ENCODE data around the gene DNAJA2. TPM values are rescaled to one million over a fixed set of nuclear protein-coding genes. Genes with fewer than 3 reads are reported as not detected.
"Not testable (repeated sequence)": the region's sequence is repeated elsewhere in the genome, so short reads cannot be mapped to it uniquely, and the experiment has no call there.

The DNAJA2 gene
- total RNA-seq, 1 donor from 2014 or later = 65.3 TPM

DNA sequence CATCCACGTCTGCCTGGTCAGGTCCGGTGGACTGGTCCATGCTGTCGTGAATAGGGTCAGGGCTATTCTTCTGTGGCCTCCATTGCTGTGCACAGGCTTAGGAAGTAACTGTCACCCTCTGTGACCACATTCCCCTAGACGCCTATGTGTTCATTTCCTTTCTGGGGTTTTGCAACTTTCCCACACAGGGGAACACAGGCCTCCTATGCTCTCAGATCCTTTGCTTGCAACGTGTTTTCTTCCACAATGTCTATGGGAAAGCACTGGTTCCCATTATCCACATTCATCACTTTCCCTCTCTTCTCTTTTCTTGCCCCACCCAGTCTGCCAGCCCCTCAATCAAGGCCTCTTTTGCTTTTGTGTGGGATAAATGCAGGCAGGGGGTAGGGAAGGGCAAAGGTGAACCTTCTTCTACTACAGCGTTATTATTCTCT, 43.2 kb upstream of the DNAJA2 start:
- TF ChIP-seq, protein P1, sequence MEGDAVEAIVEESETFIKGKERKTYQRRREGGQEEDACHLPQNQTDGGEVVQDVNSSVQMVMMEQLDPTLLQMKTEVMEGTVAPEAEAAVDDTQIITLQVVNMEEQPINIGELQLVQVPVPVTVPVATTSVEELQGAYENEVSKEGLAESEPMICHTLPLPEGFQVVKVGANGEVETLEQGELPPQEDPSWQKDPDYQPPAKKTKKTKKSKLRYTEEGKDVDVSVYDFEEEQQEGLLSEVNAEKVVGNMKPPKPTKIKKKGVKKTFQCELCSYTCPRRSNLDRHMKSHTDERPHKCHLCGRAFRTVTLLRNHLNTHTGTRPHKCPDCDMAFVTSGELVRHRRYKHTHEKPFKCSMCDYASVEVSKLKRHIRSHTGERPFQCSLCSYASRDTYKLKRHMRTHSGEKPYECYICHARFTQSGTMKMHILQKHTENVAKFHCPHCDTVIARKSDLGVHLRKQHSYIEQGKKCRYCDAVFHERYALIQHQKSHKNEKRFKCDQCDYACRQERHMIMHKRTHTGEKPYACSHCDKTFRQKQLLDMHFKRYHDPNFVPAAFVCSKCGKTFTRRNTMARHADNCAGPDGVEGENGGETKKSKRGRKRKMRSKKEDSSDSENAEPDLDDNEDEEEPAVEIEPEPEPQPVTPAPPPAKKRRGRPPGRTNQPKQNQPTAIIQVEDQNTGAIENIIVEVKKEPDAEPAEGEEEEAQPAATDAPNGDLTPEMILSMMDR (conservative IDR thresholded peaks at IDR 0.05) = no peak
- Mint-ChIP-seq H3K27ac (ENCODE audit: unreplicated experiment) (peak overlapping the region; percentile 48), H3K4me3 (no peak overlapping the region), H3K9me3 (no peaks in the 10 kb centered on the region), H3K4me1 (peaks cover 12% of the 10 kb centered on the region), H3K36me3 (ENCODE audit: low read depth) (no peaks in the 10 kb centered on the region), H3K27me3 (ENCODE audit: low read depth) (no peaks in the 10 kb centered on the region)
- DNase-seq (ENCODE audit: low read depth, low spot score) = no peak

DNA sequence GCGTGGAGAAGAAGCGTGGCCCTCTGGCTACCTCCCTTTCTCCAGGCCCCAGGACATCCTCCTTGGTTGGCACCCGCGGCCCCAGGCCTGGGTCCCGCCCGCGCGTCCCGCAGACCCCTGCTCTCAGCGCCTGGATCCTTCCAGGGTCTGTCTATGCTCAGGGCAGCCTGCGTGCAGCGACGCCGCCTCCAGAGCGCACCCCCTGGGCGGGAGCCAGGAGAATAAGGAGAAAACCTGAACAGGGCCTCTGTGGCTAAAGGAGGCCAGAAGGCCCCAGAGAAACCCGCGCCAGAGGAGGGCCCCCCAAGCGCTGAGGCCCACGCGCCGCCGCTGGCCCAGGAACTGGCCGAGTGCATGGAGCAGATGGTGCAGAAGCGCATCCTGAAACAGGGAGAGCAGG, 40.4 kb upstream of the DNAJA2 start:
- DNase-seq (ENCODE audit: low read depth, low spot score) = no peak
- H3K9me3 Mint-ChIP-seq = no peaks in the 10 kb centered on the region
- H3K27ac Mint-ChIP-seq (ENCODE audit: unreplicated experiment) = no peak overlapping the region
- peaks cover 12% of the 10 kb centered on the region for H3K4me1 Mint-ChIP-seq
- H3K27me3 Mint-ChIP-seq (ENCODE audit: low read depth) = no peaks in the 10 kb centered on the region
- H3K36me3 Mint-ChIP-seq (ENCODE audit: low read depth) = no peaks in the 10 kb centered on the region
- no peak overlapping the region for H3K4me3 Mint-ChIP-seq
- TF ChIP-seq, protein P1 (conservative IDR thresholded peaks at IDR 0.05) = no peak

DNA sequence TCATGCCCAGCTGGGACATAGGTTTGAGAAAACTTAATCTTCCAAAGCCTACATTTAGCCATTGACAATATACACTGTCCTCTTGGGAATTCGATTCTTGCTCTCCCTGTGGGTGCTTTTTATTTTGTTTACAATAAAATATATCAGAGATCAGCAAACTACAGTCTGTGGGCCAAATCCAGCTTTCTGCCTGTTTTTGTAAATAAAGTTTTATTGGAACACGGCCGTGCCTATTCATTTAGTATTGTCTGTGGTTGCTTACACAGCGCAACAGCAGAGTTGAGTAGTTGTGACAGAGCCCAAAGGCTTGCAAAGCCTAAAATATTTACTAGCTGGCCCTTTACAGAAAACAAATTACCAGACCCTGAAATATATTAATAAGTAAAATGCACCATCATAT, 39.7 kb upstream of the DNAJA2 start:
- TF ChIP-seq, protein P1 (conservative IDR thresholded peaks at IDR 0.05) = no peak
- no peaks in the 10 kb centered on the region for H3K9me3 Mint-ChIP-seq
- H3K4me1 Mint-ChIP-seq = peaks cover 12% of the 10 kb centered on the region
- no peak overlapping the region for H3K4me3 Mint-ChIP-seq
- no peaks in the 10 kb centered on the region for H3K36me3 Mint-ChIP-seq (ENCODE audit: low read depth)
- DNase-seq (ENCODE audit: low read depth, low spot score) = no peak
- H3K27me3 Mint-ChIP-seq (ENCODE audit: low read depth) = no peaks in the 10 kb centered on the region
- H3K27ac Mint-ChIP-seq (ENCODE audit: unreplicated experiment) = no peak overlapping the region

DNA sequence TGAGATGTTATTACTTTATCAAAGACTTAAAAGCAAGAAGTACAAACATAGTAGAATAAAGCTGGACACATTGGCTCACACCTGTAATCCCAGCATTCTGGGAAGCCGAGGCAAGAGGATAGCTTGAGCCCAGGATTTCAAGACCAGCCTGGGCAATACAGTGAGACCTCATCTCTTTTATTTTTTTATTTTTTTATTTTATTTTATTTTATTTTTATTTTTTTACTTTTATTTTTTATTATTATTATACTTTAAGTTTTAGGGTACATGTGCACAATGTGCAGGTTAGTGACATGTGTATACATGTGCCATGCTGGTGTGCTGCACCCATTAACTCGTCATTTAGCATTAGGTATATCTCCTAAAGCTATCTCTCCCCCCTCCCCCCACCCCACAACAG, 37.3 kb upstream of the DNAJA2 start:
- not testable (repeated sequence) for H3K27ac Mint-ChIP-seq (ENCODE audit: unreplicated experiment); DNase-seq (ENCODE audit: low read depth, low spot score); H3K36me3 Mint-ChIP-seq (ENCODE audit: low read depth); H3K4me1 Mint-ChIP-seq; H3K4me3 Mint-ChIP-seq; H3K27me3 Mint-ChIP-seq (ENCODE audit: low read depth); H3K9me3 Mint-ChIP-seq

DNA sequence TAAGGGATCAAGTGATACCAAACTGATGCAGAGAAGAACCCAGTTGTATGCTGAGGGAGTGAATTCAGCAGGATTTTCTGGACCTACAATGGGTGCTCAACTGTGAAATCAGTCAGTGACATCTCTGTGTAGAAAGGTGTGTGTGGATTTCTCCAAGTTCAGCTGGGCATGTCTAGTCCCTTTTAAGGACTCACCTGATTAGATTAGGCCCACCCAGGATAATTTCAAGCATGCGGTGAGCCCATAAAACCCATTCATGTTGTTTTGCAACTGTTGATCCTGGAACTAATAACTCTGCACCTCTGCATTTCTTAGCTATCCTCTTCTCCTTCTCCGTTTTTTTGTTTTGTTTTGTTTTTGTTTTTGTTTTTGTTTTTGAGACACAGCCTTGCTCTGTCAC, 35.1 kb upstream of the DNAJA2 start:
- TF ChIP-seq, protein P1 (conservative IDR thresholded peaks at IDR 0.05) = no peak
- H3K9me3 Mint-ChIP-seq = no peaks in the 10 kb centered on the region
- DNase-seq (ENCODE audit: low read depth, low spot score) = no peak
- no peaks in the 10 kb centered on the region for H3K36me3 Mint-ChIP-seq (ENCODE audit: low read depth)
- no peaks in the 10 kb centered on the region for H3K4me1 Mint-ChIP-seq
- peak overlapping the region; percentile 71 for H3K27ac Mint-ChIP-seq (ENCODE audit: unreplicated experiment)
- H3K4me3 Mint-ChIP-seq = no peak overlapping the region
- H3K27me3 Mint-ChIP-seq (ENCODE audit: low read depth) = no peaks in the 10 kb centered on the region

DNA sequence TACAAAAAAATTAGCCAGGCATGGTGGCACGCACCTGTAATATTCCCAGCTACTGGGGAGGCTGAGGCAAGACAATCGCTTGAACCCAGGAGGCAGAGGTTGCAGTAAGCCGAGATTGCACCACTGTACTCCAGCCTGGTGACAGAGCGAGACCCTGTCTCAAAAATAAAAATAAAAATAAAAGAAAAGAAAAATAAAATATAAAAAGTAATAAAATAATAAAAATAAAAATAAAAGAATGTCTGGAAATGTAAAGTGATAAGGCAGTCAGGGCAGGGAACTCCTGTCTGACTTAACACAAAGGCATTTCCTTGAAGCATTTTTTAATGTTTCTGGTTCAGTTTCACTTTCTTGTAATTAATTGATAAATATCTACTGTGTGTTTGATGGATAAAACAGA, 34.7 kb upstream of the DNAJA2 start:
- no peak overlapping the region for H3K4me3 Mint-ChIP-seq
- DNase-seq (ENCODE audit: low read depth, low spot score) = no peak
- no peak overlapping the region for H3K27ac Mint-ChIP-seq (ENCODE audit: unreplicated experiment)
- H3K27me3 Mint-ChIP-seq (ENCODE audit: low read depth) = no peaks in the 10 kb centered on the region
- H3K36me3 Mint-ChIP-seq (ENCODE audit: low read depth) = no peaks in the 10 kb centered on the region
- no peaks in the 10 kb centered on the region for H3K4me1 Mint-ChIP-seq
- no peaks in the 10 kb centered on the region for H3K9me3 Mint-ChIP-seq
- TF ChIP-seq, protein P1 (conservative IDR thresholded peaks at IDR 0.05) = no peak

Data from neural crest cell (in vitro differentiated cells).